ENCODE measurements around the gene LMOD3.

DNA sequence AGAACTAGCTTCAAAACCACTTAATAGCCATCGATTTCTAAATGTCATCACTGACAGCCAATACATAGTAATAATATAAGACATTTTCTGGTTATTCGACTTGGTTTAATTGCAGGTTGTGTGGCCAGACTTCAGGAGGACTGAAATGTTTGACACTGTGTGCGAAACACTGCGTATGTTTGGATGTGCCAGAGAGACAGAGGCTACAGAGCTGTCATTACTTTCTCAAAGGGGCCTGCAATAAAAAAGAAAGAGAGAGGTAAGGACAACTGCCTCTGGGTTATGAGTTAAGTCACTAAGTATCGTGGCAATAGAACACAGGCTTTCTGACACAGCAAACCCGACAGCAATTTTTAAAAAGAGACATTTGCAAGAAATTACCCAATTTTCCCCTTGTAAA is 882 bp downstream of the LMOD3 start:
- TF ChIP-seq, protein P1, sequence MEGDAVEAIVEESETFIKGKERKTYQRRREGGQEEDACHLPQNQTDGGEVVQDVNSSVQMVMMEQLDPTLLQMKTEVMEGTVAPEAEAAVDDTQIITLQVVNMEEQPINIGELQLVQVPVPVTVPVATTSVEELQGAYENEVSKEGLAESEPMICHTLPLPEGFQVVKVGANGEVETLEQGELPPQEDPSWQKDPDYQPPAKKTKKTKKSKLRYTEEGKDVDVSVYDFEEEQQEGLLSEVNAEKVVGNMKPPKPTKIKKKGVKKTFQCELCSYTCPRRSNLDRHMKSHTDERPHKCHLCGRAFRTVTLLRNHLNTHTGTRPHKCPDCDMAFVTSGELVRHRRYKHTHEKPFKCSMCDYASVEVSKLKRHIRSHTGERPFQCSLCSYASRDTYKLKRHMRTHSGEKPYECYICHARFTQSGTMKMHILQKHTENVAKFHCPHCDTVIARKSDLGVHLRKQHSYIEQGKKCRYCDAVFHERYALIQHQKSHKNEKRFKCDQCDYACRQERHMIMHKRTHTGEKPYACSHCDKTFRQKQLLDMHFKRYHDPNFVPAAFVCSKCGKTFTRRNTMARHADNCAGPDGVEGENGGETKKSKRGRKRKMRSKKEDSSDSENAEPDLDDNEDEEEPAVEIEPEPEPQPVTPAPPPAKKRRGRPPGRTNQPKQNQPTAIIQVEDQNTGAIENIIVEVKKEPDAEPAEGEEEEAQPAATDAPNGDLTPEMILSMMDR (IDR thresholded peaks at IDR 0.05) = no peak
- no peak for TF ChIP-seq POLR2A (IDR thresholded peaks at IDR 0.05)
